ENCODE results near the gene PTPA.
"Not testable (repeated sequence)": the region's sequence is repeated elsewhere in the genome, so short reads cannot be mapped to it uniquely, and the experiment has no call there.

- TF ChIP-seq CTCF (IDR thresholded peaks at IDR 0.05; ENCODE audit: low read depth, low read length); POLR2A (IDR thresholded peaks at IDR 0.05; ENCODE audit: extremely low read depth, insufficient read length): not testable (repeated sequence)
These were observed 11.8 kb downstream of the PTPA start for GRCh38 chr9:129122976-129123375.
